Measurements from ENCODE around the gene HOTAIR. TPM values are rescaled to one million over a fixed set of nuclear protein-coding genes. Genes with fewer than 3 reads are reported as not detected.

HOTAIR gene
- total RNA-seq, 1 donor from 2014 or later, result not detected

GRCh38 chr12:53948650-53949593 lies 25.8 kb downstream of the HOTAIR start:
- no peak for ATAC-seq
- DNase-seq, result no peak
- no peak overlapping the region for H3K4me3 ChIP-seq
- intact Hi-C loops (cut with DNase I), result no loop called here
- no peak for TF ChIP-seq CTCF (IDR thresholded peaks at IDR 0.05)
- H3K9me3 ChIP-seq, result no peaks in the 10 kb centered on the region
- no peaks in the 10 kb centered on the region for H3K36me3 ChIP-seq
- H3K4me1 ChIP-seq, result no peaks in the 10 kb centered on the region
- H3K27ac ChIP-seq, result no peak overlapping the region
- peaks cover 97% of the 10 kb centered on the region for H3K27me3 ChIP-seq

GRCh38 chr12:53947743-53948142 lies 27.0 kb downstream of the HOTAIR start:
- H3K9me3 ChIP-seq, result no peaks in the 10 kb centered on the region
- ATAC-seq (no peak), DNase-seq (no peak)
- H3K36me3 ChIP-seq, result no peaks in the 10 kb centered on the region
- H3K27ac ChIP-seq, result no peak overlapping the region
- intact Hi-C loops (cut with DNase I), result no loop called here
- peaks cover 97% of the 10 kb centered on the region for H3K27me3 ChIP-seq
- no peak overlapping the region for H3K4me3 ChIP-seq
- no peaks in the 10 kb centered on the region for H3K4me1 ChIP-seq
- no peak for TF ChIP-seq CTCF (IDR thresholded peaks at IDR 0.05)

GRCh38 chr12:53944907-53945847 lies 29.6 kb downstream of the HOTAIR start:
- peaks cover 97% of the 10 kb centered on the region for H3K27me3 ChIP-seq
- no peak overlapping the region for H3K27ac ChIP-seq
- no peaks in the 10 kb centered on the region for H3K4me1 ChIP-seq
- intact Hi-C loops (cut with DNase I), result no loop called here
- no peak overlapping the region for H3K4me3 ChIP-seq
- TF ChIP-seq CTCF (IDR thresholded peaks at IDR 0.05), result no peak
- DNase-seq, result no peak
- no peak for ATAC-seq
- H3K9me3 ChIP-seq, result no peaks in the 10 kb centered on the region
- no peaks in the 10 kb centered on the region for H3K36me3 ChIP-seq

- ATAC-seq (no peak), DNase-seq (no peak)
- Histone ChIP-seq H3K9me3 (no peaks in the 10 kb centered on the region), H3K27ac (no peak overlapping the region), H3K4me3 (no peak overlapping the region), H3K36me3 (no peaks in the 10 kb centered on the region), H3K4me1 (no peaks in the 10 kb centered on the region), H3K27me3 (peaks cover 97% of the 10 kb centered on the region)
- intact Hi-C loops (cut with DNase I), result no loop called here
- TF ChIP-seq CTCF (IDR thresholded peaks at IDR 0.05), result no peak
Measured at GRCh38 chr12:53944209-53944608, 30.5 kb downstream of the HOTAIR start.

- DNase-seq, result no peak
Measured at GRCh38 chr12:53942467-53942997, 32.2 kb downstream of the HOTAIR start.

More at GRCh38 chr12:53942467-53942997, 32.2 kb downstream of the HOTAIR start:
- intact Hi-C loops (cut with DNase I), result no loop called here
- peaks cover 97% of the 10 kb centered on the region for H3K27me3 ChIP-seq
- no peaks in the 10 kb centered on the region for H3K9me3 ChIP-seq
- no peak for ATAC-seq
- H3K27ac ChIP-seq, result no peak overlapping the region
- peaks cover 6% of the 10 kb centered on the region for H3K4me1 ChIP-seq
- no peak for TF ChIP-seq CTCF (IDR thresholded peaks at IDR 0.05)
- H3K36me3 ChIP-seq, result no peaks in the 10 kb centered on the region
- H3K4me3 ChIP-seq, result no peak overlapping the region

All from upper lobe of right lung (tissue), 1 donor.